Stimulated activated CD8-positive, alpha-beta memory T cell treated with anti-CD3 and anti-CD28 coated beads, Interleukin-15, amount 100 ng/mL, for 24 hours (primary cell): ENCODE data around the gene ADRM1.

Experiments
- DNase-seq: peaks from one replicate; pipeline ENCODE4 v3.0.0-alpha.2; 2020; ENCODE audit warnings: low read depth

Gene ADRM1

DNA sequence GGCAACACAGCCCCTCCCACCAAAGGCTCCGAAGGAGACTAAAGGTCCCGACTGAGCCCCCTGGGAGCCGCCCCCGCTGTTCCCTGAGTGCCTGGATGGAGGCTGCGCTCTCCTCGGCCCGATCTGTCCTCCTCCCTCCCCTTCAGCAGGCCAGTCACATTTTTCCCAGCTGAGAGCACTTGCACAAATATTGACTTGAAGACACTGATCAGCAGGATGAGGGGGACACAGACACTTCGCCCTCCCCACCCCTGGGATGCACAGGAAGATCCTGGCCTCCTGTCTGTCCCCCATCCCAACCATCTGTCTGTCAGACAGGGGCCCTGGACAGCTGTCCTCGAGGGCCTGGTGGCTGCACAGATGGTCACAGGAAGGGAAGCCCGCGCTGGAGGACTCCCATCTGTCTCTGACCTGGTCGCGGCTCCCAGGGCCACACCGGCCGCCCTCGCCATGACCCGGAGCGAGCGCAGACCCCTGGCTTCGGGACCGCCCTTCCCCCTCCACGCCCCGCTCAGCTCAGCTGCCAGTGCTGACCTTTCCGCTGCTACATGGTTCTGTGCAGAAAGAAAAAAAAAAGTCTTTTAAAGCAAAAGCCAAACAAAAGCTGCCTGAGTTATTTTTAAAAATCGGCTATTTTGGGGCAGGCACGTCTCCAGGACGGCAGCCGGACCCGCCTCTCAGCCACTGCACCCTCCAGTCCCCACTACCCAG, 53.2 kb downstream of the ADRM1 start:
- no peak for DNase-seq

GRCh38 chr20:62356589-62357186, 53.9 kb downstream of the ADRM1 start:
- DNase-seq = no peak

- no peak for DNase-seq
Observed at GRCh38 chr20:62357187-62357667, 54.4 kb downstream of the ADRM1 start.

DNA sequence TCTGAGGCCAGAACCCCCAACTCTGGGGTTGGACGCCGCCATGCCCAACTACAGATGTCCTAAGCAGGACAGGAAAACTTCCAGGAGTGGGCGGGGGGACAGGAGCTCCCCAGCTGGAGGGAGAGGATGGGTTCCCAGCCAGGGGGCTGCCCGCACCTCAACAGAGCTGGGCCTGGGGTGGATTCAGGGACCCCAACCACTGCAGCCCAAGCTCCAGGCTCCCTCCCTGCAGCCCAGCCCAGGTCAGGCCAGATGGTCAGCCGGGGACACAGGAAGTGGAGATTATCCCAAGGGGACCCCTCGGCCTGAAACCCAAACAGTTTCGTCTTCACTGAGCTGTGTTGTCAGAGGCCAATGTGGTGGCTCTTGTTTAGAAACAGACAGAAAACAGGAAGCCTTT, 54.9 kb downstream of the ADRM1 start:
- no peak for DNase-seq
